A549 (cell line): ENCODE results near the gene TAF4.

ENCODE experiments used
- FOSL2 ChIP-seq, 2 experiments: fragments of 450-650 bp in 1 of 2; fragments of >200 bp in 1 of 2; sonication (Bioruptor Twin) in 1 of 2; formaldehyde crosslinking; IDR thresholded peaks; 2 replicates each; pipeline versions ENCODE4 v1.5.0 to v1.6.1; 2016 to 2020; ENCODE audit warnings: mild to moderate bottlenecking in 1 of 2, moderate library complexity in 1 of 2
- HOXB13 ChIP-seq: fragments of 250-450 bp; sonication (Bioruptor Pico); IDR thresholded peaks from 2 replicates; pipeline ENCODE4 v1.5.0; 2020; ENCODE audit warnings: low read depth, mild to moderate bottlenecking, moderate library complexity
- MAFK ChIP-seq: fragments of 450-650 bp; IDR thresholded peaks from 2 replicates; pipeline ENCODE4 v1.6.1; 2014; ENCODE audit not compliant: partially characterized antibody
- MYC ChIP-seq: IDR thresholded peaks from 2 replicates; pipeline ENCODE4 v1.6.1; 2012; ENCODE audit warnings: mild to moderate bottlenecking, inconsistent platforms, low read length, improper control_type of control experiment, borderline replicate concordance
- NFE2L2 ChIP-seq: fragments of 150-350 bp; conservative IDR thresholded peaks from 2 replicates; pipeline ENCODE4 v1.6.1; 2014; ENCODE audit warnings: low read length
- POLR2A ChIP-seq: IDR thresholded peaks from 2 replicates; pipeline ENCODE4 v1.6.1; 2012; ENCODE audit warnings: mild to moderate bottlenecking, low read length
- RCOR1 ChIP-seq: fragments of 150-350 bp; IDR thresholded peaks from 2 replicates; pipeline ENCODE4 v1.6.1; 2014; ENCODE audit warnings: antibody characterized with exemption, low read length, low read depth
- TFCP2L1 ChIP-seq: fragments of 250-450 bp; sonication (Bioruptor Pico); IDR thresholded peaks from 2 replicates; pipeline ENCODE4 v1.5.0; 2021; ENCODE audit warnings: mild to moderate bottlenecking
- TF ChIP-seq, protein P1 (sequence below): fragments of >200 bp; sonication (Bioruptor Twin); formaldehyde crosslinking; IDR thresholded peaks from 3 replicates; pipeline ENCODE4 v1.5.1; 2016

DNA sequence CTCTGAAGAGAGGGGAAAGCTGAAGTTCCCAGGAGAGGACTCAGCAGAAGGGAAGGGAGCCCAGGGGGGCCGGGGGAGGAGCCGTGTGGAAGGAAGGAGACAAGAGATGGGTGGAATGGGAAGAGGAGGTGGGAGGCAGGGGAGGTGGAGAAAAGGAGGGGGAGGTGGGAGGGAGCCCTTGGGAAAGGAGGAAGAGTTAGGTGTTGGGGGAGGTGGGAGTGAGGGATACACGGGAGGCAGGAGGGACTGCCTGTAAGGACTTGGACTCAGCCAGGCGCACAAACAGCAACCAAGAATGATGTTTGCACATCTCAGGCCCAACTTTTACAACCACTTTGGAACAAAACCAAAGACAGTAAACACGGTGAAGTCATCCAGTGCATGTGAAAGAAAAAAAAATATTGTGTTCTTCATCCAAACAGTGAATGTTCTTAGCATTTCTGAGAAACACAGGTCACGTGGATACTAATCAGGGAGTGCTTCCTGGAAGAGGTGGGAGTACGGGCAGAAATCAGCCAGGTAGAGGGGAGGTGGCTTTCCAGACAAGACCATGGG, 39.2 kb upstream of the TAF4 start:
- TF ChIP-seq POLR2A, result no peak
- TF ChIP-seq MYC, result no peak
- TF ChIP-seq FOSL2 (IDR thresholded peaks at IDR 0.05), result no peak
- TF ChIP-seq FOSL2 (CRISPR knock-in tag; IDR thresholded peaks at IDR 0.05), result no peak
- no peak for TF ChIP-seq HOXB13
- TF ChIP-seq, protein P1, sequence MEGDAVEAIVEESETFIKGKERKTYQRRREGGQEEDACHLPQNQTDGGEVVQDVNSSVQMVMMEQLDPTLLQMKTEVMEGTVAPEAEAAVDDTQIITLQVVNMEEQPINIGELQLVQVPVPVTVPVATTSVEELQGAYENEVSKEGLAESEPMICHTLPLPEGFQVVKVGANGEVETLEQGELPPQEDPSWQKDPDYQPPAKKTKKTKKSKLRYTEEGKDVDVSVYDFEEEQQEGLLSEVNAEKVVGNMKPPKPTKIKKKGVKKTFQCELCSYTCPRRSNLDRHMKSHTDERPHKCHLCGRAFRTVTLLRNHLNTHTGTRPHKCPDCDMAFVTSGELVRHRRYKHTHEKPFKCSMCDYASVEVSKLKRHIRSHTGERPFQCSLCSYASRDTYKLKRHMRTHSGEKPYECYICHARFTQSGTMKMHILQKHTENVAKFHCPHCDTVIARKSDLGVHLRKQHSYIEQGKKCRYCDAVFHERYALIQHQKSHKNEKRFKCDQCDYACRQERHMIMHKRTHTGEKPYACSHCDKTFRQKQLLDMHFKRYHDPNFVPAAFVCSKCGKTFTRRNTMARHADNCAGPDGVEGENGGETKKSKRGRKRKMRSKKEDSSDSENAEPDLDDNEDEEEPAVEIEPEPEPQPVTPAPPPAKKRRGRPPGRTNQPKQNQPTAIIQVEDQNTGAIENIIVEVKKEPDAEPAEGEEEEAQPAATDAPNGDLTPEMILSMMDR, result no peak
- TF ChIP-seq MAFK, result no peak
- no peak for TF ChIP-seq RCOR1
- no peak for TF ChIP-seq TFCP2L1 (CRISPR knock-in tag)
- TF ChIP-seq NFE2L2, result no peak
